Stomach (tissue), 4 donors: ENCODE measurements around the gene IPCEF1.

Experiments used
- EP300 ChIP-seq: sonication (generic); formaldehyde crosslinking; IDR thresholded peaks from one replicate; pipeline ENCODE4 v1.6.1; 2017; ENCODE audit warnings: antibody characterized with exemption
- POLR2A ChIP-seq, 4 donors: fragments of 450-650 bp; IDR thresholded peaks; one replicate each; pipeline ENCODE4 v1.6.1; 2016; ENCODE audit warnings: antibody characterized with exemption in 4 of 4, control low read depth in 2 of 4, mild to moderate bottlenecking in 1 of 4, moderate library complexity in 1 of 4
- TF ChIP-seq, protein P1 (sequence below), 7 experiments: fragments of 450-650 bp in 4 of 7; fragments of 200-600 bp in 3 of 7; sonication (generic) in 3 of 7; IDR thresholded peaks; one replicate each; pipeline ENCODE4 v1.5.1; 2016 to 2019; ENCODE audit warnings: antibody characterized with exemption in 7 of 7, control low read depth in 2 of 7, mild to moderate bottlenecking in 1 of 7

DNA sequence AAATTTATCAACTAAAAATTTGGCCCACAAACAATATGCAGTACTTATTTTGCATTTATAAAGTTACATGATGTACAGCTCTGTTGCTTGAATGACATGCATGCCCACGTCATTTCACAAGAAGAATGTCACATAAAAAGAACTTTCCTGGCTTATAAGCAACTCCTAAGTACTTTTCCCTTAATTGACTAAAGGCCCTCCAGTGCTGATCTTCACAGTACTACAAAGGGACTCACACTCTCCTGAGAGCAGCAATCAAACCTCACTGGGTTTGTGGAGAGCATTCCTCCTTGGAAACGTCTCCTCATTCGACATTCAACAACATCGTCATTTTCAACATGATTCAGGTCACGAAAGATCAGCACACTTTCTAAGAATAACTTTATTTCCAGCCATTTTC lies 111.1 kb downstream of the IPCEF1 start:
- TF ChIP-seq, protein P1, sequence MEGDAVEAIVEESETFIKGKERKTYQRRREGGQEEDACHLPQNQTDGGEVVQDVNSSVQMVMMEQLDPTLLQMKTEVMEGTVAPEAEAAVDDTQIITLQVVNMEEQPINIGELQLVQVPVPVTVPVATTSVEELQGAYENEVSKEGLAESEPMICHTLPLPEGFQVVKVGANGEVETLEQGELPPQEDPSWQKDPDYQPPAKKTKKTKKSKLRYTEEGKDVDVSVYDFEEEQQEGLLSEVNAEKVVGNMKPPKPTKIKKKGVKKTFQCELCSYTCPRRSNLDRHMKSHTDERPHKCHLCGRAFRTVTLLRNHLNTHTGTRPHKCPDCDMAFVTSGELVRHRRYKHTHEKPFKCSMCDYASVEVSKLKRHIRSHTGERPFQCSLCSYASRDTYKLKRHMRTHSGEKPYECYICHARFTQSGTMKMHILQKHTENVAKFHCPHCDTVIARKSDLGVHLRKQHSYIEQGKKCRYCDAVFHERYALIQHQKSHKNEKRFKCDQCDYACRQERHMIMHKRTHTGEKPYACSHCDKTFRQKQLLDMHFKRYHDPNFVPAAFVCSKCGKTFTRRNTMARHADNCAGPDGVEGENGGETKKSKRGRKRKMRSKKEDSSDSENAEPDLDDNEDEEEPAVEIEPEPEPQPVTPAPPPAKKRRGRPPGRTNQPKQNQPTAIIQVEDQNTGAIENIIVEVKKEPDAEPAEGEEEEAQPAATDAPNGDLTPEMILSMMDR (IDR thresholded peaks at IDR 0.05), result no peak
- no peak for TF ChIP-seq EP300
- no peak for TF ChIP-seq POLR2A (IDR thresholded peaks at IDR 0.05)
